Smooth muscle cell (in vitro differentiated cells): Measurements from ENCODE around the gene GP2. TPM values are rescaled to one million over a fixed set of nuclear protein-coding genes. Genes with fewer than 3 reads are reported as not detected.
"Not testable (repeated sequence)": the region's sequence is repeated elsewhere in the genome, so short reads cannot be mapped to it uniquely, and the experiment has no call there.

Source experiments
- DNase-seq: peaks from one replicate; lab custom pipeline; 2025; ENCODE audit not compliant: unreplicated experiment; lab: John Stamatoyannopoulos, UW
- H2AFZ ChIP-seq: fragments of 200-600 bp; sonication (generic); 2 replicates; pipeline ENCODE4 v1.6.0; 2016; ENCODE audit warnings: antibody characterized with exemption, low read depth, mild to moderate bottlenecking
- H3F3A ChIP-seq: fragments of 200-600 bp; sonication (generic); 2 replicates; pipeline ENCODE4 v1.6.0; 2017; ENCODE audit warnings: antibody characterized with exemption, low read depth
- H3K27ac ChIP-seq: fragments of 200-600 bp; sonication (generic); 2 replicates; pipeline ENCODE4 v1.5.1; 2016; ENCODE audit warnings: low read depth, mild to moderate bottlenecking
- H3K27me3 ChIP-seq: fragments of 200-600 bp; sonication (generic); 2 replicates; pipeline ENCODE4 v1.6.1; 2016; ENCODE audit warnings: low read depth, mild to moderate bottlenecking
- H3K36me3 ChIP-seq: fragments of 200-600 bp; sonication (generic); 2 replicates; pipeline ENCODE4 v1.5.1; 2016; ENCODE audit warnings: low read depth
- H3K4me1 ChIP-seq: fragments of 200-600 bp; sonication (generic); 2 replicates; pipeline ENCODE4 v1.5.1; 2016; ENCODE audit warnings: low read depth
- H3K4me2 ChIP-seq: fragments of 200-600 bp; sonication (generic); 2 replicates; pipeline ENCODE4 v1.6.0; 2016; ENCODE audit warnings: mild to moderate bottlenecking
- H3K4me3 ChIP-seq: fragments of 200-600 bp; sonication (generic); 2 replicates; pipeline ENCODE4 v1.5.1; 2016; ENCODE audit warnings: mild to moderate bottlenecking
- H3K79me2 ChIP-seq: fragments of 200-600 bp; sonication (generic); 2 replicates; pipeline ENCODE4 v1.6.0; 2016; ENCODE audit warnings: low read depth, mild to moderate bottlenecking
- H3K9ac ChIP-seq: fragments of 200-600 bp; sonication (generic); 2 replicates; pipeline ENCODE4 v1.6.0; 2016; ENCODE audit warnings: low read depth
- H3K9me3 ChIP-seq: fragments of 200-600 bp; sonication (generic); replicated peaks from 2 replicates; pipeline ENCODE4 v1.5.1; 2016; ENCODE audit warnings: low read depth
- H4K20me1 ChIP-seq: fragments of 200-600 bp; sonication (generic); 2 replicates; pipeline ENCODE4 v1.6.0; 2016; ENCODE audit warnings: low read depth
- WGBS: methylation state at CpG from one replicate; pipeline ENCODE4 v1.1.7; 2016; ENCODE audit warnings: low lambda C conversion rate; 5-methylcytosine and 5-hydroxymethylcytosine counted together
- polyA plus RNA-seq: library from polyadenylated mRNA; unstranded; fragments of >200 nt; fragmentation: Nextera tagmentation; extraction: Ambion mirVana; gene quantifications from 2 replicates; pipeline ENCODE4 v1.2.1, GENCODE V29; 2016
- total RNA-seq: library from RNA; depleted of rRNA; stranded (reverse); fragments of >200 nt; gene quantifications from 2 replicates; pipeline ENCODE4 v1.2.3, GENCODE V29; 2014
- TF ChIP-seq, protein P1 (sequence below): fragments of 200-600 bp; sonication (generic); IDR thresholded peaks from 2 replicates; pipeline ENCODE4 v1.5.1; 2017; ENCODE audit warnings: borderline replicate concordance, mild to moderate bottlenecking, antibody characterized with exemption; ENCODE audit not compliant: insufficient read depth, poor library complexity, severe bottlenecking

GP2 gene
- total and polyA plus RNA-seq, 2 experiments from 2014 or later, result not detected

DNA sequence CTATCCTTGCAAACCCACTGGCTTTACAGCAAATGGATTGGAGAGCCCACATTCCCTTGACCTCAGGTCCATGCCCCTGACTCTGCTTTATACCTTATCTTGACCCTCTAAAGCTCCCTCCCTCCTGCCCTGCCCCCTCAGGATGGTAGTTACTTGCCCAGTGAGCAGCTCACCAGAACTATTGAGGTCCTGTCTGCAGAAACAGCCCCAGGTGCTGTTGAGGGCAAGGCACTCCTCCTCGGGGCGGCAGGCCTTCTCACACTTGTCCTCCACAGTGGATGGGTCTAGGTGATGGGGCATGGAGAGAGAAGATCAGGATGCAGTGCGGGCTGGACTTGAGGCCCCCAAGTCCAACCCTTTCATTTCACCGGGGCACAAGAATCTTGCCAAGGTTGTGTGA lies 4.6 kb downstream of the GP2 start:
- WGBS, result 96% methylated on average over 4 of the region's 4 CpGs
- H3K9me3 ChIP-seq, result no peaks in the 10 kb centered on the region
- no peak overlapping the region for H3K27ac ChIP-seq
- H3K27me3 ChIP-seq, result no peaks in the 10 kb centered on the region
- no peaks in the 10 kb centered on the region for H3K79me2 ChIP-seq
- TF ChIP-seq, protein P1, sequence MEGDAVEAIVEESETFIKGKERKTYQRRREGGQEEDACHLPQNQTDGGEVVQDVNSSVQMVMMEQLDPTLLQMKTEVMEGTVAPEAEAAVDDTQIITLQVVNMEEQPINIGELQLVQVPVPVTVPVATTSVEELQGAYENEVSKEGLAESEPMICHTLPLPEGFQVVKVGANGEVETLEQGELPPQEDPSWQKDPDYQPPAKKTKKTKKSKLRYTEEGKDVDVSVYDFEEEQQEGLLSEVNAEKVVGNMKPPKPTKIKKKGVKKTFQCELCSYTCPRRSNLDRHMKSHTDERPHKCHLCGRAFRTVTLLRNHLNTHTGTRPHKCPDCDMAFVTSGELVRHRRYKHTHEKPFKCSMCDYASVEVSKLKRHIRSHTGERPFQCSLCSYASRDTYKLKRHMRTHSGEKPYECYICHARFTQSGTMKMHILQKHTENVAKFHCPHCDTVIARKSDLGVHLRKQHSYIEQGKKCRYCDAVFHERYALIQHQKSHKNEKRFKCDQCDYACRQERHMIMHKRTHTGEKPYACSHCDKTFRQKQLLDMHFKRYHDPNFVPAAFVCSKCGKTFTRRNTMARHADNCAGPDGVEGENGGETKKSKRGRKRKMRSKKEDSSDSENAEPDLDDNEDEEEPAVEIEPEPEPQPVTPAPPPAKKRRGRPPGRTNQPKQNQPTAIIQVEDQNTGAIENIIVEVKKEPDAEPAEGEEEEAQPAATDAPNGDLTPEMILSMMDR, result no peak
- no peak overlapping the region for H3K9ac ChIP-seq
- H4K20me1 ChIP-seq, result no peaks in the 10 kb centered on the region
- H3F3A ChIP-seq, result no peaks in the 10 kb centered on the region
- H2AFZ ChIP-seq, result no peak overlapping the region
- H3K4me1 ChIP-seq, result no peaks in the 10 kb centered on the region
- H3K4me2 ChIP-seq, result no peak overlapping the region
- no peaks in the 10 kb centered on the region for H3K36me3 ChIP-seq
- H3K4me3 ChIP-seq, result no peak overlapping the region
- DNase-seq, result no peak

DNA sequence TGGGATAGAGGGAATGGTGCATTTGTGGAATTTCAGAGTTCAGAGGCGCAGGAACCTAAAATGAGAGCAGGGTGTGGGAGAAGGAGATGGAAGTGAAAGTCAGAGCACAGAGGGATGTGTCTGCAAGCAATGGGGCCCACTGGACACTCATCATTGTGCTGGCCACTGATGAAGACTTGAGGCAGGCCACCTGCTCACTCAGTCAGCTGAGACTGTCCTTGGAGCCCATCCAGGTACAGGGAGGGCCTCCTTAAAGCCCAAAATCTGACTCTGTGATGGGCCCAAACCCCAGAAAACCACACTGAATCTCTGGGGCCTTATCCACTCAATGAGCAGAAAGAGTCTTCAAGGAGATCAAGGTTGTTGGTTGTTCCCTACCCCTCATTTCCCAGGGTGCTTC lies 5.6 kb downstream of the GP2 start:
- TF ChIP-seq, protein P1, result no peak
- no peak overlapping the region for H3K4me3 ChIP-seq
- no peak overlapping the region for H2AFZ ChIP-seq
- no peak for DNase-seq
- H3K9me3 ChIP-seq, result no peaks in the 10 kb centered on the region
- H3K79me2 ChIP-seq, result no peaks in the 10 kb centered on the region
- no peak overlapping the region for H3K27ac ChIP-seq
- no peaks in the 10 kb centered on the region for H3K4me1 ChIP-seq
- peaks cover 4% of the 10 kb centered on the region for H3K27me3 ChIP-seq
- no peaks in the 10 kb centered on the region for H3K36me3 ChIP-seq
- no peaks in the 10 kb centered on the region for H3F3A ChIP-seq
- no peak overlapping the region for H3K9ac ChIP-seq
- 89% methylated on average over 1 of the region's 1 CpG for WGBS
- no peaks in the 10 kb centered on the region for H4K20me1 ChIP-seq
- H3K4me2 ChIP-seq, result no peak overlapping the region

DNA sequence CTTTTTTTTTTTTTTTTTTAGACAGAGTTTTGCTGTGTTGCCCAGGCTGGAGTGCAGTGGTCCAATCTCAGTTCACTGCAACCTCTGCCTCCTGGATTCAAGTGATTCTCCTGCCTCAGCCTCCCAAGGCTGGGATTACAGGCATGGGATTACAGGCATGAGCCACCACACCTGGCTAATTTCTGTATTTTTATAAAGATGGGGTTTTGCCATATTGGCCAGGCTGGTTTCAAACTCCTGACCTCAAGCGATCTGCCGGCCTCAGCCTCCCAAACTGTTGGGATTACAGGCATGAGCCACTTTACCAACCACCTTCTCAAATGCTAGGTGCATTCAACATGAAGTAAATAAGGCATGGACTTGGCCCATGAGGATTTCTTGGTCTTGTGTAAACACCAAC lies 6.3 kb downstream of the GP2 start:
- not testable (repeated sequence) for H3K27me3 ChIP-seq, H3K4me3 ChIP-seq
- WGBS, result 87% methylated on average over 2 of the region's 2 CpGs

DNA sequence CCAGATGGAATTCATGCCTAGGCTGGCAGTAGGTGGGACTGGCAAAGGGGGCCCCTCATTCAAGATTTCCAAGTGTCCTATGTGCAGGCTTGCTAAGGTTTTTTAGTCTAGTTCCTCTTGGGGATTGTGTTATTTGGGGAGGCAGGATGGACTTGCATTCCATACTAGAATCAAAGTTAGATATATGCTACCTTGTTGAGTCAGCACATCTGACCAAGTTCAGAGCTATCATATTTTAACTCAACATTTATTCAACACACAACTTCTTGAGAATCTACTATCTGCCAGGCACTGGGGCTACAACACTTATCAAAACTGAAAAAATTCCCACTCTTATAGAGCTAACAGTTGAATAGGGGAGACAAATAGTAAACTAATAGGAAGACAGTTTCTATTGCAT lies 6.7 kb downstream of the GP2 start:
- no peak for DNase-seq
- no peaks in the 10 kb centered on the region for H3F3A ChIP-seq
- no peaks in the 10 kb centered on the region for H4K20me1 ChIP-seq
- H3K9ac ChIP-seq, result no peak overlapping the region
- H3K9me3 ChIP-seq, result no peaks in the 10 kb centered on the region
- H3K4me1 ChIP-seq, result no peaks in the 10 kb centered on the region
- peaks cover 4% of the 10 kb centered on the region for H3K27me3 ChIP-seq
- no peak overlapping the region for H3K4me3 ChIP-seq
- H3K36me3 ChIP-seq, result no peaks in the 10 kb centered on the region
- H3K4me2 ChIP-seq, result no peak overlapping the region
- H2AFZ ChIP-seq, result no peak overlapping the region
- no peak overlapping the region for H3K27ac ChIP-seq
- no peaks in the 10 kb centered on the region for H3K79me2 ChIP-seq
- TF ChIP-seq, protein P1, result no peak

More for the DNA sequence above, 6.3 kb downstream of the GP2 start:
- H3K9ac ChIP-seq, DNase-seq, H3K36me3 ChIP-seq, H3K9me3 ChIP-seq, H3K27ac ChIP-seq, H3K4me2 ChIP-seq, H3F3A ChIP-seq, H3K79me2 ChIP-seq, H4K20me1 ChIP-seq, H2AFZ ChIP-seq, H3K4me1 ChIP-seq: not testable (repeated sequence)
